ENCODE results near the gene LYRM4.
A peak's percentile ranks its signal among the peaks of the same experiment; 100 is the strongest.

LYRM4 gene

DNA sequence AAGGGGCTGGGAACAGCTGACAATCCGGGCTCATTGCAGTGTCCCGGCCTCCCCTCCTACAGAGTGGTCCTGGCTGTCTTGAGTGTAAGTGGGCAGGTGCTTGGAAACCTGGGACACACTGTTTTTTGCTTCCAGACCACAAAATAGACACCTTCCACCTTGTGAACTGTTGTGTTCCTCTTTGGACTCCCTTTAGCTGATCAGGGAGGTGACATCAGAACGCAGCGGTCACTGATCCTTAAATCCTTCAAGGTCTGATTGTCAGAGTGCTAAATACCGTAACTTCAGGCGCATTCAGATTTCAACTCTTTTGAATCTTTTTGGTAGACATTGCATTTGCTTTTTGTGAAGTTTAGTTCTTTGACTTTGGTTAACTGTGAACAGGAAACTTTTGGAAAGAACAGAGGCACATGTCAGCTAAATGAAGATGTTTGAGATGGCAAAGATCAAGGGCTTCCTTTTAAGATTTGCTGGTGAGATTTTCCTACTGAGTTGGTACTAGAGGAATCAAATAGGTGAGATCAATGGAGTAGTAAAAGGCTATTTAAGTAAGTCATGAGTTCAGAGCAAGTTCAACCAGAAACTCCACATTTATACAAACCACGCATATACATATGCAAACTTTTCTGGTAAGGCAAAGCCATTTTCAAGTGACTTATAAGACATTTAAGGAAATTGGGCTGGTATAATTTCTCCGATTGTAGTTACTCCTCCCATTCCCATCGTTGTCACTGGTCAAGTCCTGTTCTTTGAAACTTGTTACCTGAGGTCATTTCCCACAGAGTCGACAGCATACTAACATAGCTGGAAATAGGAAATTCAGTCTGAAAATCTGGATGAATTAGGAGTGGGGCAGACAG lies 169.3 kb downstream of the LYRM4 start:
- no peak for DNase-seq

DNA sequence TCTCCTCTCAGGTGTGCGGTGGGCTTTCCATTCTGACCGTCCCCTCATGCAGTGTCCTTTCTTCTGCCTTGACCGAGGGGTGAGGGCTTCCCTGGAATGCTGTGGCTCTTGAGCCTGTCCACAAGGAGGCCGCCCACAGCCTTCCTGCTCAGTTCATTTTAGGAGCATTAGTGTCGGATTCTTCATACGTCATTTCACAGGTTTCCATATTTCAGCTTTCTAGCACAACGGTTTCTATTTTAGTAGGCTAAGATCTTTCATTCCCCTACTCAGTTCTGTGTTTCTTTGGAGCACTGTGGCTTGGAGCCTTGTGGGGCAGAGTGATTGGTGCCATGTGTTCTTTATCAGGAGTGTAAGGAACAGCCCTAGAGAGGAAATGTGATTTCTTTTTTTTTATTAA lies 170.1 kb downstream of the LYRM4 start:
- DNase-seq: no peak

DNA sequence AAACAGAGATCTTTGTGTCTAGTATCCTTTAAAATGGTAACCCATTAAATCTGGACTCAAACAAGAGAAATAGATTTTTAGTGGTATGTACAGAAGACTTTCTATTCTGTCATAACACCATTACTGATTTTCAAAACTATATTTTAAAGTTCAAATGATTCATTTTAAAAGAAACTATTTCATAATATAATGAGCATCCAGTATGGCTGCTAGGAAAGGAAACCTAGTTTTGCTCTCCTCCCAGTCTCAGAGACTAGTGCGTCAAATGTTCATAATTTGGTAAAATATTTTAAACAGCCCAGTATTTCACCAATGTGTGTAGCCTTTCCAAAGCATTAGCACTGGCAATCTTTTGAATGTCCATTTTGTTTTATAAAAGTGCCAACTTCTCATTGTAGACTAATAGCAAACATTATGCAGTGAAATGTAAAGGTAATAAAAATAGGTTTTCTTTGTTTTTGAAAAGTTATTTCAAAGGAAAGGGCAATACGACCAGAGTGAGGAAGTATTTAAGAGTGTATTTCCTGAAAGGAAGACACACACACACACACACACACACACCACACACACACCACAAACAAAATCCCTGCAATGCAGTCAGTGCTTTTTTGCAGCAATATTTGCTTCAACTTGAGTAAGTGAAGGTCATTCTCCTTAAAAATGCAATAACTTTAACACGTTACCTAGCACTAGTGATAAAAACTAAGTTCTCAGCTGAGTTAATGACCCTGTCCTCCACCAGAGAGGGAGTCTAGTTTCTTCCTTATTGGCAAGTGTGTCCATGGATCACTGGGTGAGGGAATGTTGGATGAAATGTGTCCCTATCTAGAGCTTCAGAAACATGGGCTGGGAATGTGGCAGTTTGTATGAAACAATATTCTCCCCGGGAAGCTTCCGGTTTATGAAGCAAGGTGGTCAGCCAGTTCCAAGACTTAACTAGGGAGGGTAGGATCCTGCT lies 171.0 kb downstream of the LYRM4 start:
- DNase-seq: no peak

DNA sequence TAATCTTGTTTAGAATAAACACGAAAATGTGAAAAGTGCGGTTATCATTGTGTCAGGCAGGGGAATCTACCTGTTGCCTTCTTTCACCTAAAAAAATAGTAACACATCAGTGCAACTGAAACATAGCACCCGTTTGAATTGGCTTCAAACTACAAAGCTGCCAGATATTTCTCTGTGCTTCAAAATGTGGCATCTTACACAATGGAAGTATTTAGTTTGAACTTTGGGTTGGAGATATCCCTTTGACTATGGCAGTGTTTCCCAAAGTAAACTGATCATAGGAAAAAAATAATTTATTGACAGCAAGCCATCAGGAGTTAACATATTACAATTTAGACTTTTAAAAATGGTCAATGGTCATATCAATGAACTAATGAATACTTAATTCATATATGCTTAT lies 172.0 kb downstream of the LYRM4 start:
- DNase-seq: no peak

DNA sequence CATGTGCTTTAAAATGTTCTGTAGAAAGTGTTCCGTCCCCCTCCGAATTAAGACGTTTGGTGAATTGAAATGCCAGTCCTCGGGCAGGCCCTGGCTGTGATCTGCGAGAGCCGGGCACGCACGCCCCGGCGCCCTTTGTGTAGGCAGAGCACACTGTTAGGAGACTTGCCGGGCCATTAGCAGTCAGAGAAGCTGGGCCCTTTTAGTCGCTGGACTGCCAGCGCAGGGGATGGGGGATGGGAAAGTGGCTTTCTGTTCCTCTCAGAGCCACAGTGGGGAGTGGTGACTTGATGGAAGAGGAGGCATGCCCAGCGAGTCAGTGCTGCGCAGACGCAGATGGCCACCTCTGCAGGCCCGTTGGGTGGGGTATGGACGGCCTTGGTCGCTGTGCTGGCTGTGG lies 173.4 kb downstream of the LYRM4 start:
- no peak for DNase-seq

DNA sequence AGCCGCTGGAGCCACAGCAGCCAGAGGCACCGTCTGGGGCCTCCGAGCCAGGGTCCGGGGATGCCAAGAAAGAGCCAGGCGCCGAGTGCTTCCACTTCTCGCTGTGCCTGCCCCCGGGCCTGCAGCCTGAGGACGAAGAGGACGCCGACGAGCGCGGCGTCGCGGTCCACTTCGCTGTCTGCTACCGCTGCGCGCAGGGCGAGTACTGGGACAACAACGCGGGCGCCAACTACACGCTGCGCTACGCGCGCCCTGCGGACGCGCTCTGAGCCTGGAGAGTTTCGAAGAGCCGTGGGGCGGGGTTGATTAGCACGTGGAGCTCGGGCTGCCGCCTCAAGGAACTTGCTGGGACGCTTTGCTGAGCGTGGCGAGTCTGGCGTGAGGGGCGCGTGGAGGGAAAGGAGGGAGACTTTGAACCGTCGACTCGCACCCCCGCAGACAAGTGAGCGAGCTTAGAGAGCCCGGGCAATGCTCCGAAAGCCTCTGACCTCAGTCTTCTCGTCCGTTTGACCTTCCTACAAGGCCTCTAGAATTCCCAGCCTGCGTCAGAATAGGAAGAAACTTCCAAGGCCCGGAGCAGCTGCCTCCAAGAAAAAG lies 174.4 kb downstream of the LYRM4 start:
- no peak for DNase-seq

DNA sequence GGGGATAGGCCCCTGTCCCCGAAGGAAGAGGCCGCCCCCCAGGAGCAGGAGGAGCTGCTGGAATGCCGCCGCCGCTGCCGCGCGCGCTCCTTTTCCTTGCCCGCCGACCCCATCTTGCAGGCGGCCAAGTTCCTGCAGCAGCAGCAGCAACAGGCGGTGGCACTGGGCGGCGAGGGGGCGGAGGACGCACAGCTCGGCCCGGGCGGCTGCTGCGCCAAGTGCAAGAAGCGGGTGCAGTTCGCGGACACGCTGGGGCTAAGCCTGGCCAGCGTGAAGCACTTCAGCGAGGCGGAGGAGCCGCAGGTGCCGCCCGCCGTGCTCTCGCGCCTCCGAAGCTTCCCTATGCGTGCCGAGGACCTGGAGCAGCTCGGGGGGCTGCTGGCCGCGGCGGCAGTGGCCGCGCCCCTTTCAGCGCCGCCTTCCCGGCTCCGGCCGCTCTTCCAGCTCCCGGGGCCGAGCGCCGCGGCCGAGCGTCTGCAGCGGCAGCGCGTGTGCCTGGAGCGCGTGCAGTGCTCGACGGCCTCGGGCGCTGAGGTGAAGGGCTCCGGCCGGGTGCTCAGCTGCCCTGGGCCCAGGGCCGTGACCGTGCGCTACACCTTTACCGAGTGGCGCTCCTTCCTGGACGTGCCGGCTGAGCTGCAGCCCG lies 175.0 kb downstream of the LYRM4 start:
- DNase-seq: peak; percentile 31

DNA sequence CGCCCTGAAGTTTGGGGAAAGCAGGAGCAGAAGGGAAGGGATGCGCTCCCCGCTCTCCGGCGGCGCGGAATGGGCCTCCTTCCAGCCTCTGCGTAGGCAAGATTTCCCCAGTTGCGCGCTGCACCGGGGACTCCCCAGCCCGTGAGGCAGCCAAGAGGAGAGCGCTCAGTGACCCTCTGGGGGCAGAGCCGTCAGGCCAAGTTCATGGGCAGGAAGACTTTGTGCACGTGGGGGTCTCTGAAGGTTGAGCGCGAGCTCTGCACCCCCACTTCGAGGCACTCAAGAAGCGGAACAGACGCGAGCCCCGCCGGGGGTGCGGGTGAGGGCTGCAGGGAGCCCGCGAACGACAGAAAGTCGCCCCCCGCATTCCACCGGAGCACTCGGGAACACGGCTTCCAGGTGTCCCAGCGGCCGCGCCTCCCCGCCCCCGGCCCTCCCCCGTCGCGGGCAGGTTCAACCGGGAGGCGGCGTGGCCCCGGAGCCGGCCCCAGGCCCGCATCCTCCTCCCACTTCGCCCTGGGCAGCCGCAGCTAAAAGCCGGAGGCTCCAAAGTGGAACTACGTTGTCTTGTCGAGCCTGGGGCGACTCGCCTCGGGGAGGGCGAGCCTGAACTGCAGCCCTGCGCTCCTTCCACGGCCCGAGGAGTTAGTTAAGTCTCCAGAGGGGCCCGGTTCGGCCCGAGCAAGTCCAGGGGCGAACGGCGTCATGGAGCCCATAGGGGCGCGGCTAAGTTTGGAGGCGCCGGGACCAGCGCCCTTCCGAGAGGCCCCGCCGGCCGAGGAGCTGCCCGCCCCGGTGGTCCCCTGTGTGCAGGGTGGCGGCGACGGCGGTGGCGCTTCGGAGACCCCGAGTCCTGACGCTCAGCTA lies 175.7 kb downstream of the LYRM4 start, which contains the start of gene PPP1R3G:
Gene PPP1R3G (plus strand): TSS at position 561 of the 867 bp plus-strand sequence. CDS start 145 bp downstream, at position 706.
- peak; percentile 26 for DNase-seq

DNA sequence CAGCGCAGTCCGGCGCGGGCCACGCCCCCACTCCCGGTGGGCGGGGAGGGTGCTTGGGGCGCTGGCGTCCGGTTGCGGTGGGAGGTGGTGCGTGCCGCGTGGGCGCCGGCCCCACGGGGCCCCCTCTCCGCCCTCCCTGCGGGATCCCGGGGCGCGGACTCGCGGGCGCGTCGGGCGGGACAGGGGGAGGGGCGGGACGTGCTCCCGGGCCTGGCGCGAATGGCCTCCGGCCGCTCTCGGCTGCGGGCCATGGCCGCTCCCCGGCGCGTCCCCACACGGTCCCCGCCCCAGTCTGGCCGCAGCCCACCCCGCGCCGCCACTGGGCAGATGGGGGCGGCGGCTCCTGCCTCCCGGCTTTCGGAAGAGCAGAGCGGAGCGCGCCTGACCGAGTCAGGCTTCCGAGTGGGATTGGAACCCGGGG lies 176.4 kb downstream of the LYRM4 start:
- DNase-seq: no peak

DNA sequence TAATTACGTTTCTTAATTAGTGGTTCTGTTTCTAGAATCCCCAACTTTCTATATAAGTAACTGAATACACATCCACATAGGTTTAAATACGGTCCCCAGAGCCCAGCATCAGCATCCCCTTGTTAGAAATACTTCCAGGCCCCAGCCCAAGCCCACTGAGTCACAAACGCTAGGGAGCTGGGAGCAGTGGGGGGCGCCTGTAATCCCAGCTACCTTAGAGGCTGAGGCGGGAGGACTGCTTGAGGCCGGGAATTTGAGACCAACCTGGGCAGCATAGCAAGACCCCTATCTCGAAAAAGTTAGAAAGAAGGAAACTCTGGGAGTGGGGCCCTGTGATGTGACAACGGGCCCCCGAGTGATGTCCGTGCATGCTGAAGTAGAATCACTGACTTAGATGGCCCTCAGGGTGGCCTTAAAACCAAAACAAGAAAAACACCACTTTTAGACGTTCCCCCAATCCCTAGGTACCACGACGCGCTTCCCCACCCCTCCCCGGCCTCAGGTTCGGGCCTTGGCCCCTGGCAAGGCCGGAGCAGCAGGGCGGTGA lies 176.9 kb downstream of the LYRM4 start:
- no peak for DNase-seq

DNA sequence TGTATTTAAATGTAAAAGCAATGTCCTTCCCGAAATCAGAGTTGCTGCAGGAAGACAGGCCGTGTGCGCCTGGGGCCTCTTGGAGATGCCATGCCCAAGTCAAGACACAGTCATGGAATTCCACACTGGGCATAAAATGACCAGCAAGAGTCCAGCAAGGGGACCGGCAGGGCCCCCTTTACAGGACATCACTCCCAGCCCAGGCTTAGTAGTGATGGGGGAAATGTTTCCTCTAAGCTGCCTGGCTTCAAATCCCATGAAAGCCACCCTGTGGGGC lies 177.5 kb downstream of the LYRM4 start:
- DNase-seq: no peak

DNA sequence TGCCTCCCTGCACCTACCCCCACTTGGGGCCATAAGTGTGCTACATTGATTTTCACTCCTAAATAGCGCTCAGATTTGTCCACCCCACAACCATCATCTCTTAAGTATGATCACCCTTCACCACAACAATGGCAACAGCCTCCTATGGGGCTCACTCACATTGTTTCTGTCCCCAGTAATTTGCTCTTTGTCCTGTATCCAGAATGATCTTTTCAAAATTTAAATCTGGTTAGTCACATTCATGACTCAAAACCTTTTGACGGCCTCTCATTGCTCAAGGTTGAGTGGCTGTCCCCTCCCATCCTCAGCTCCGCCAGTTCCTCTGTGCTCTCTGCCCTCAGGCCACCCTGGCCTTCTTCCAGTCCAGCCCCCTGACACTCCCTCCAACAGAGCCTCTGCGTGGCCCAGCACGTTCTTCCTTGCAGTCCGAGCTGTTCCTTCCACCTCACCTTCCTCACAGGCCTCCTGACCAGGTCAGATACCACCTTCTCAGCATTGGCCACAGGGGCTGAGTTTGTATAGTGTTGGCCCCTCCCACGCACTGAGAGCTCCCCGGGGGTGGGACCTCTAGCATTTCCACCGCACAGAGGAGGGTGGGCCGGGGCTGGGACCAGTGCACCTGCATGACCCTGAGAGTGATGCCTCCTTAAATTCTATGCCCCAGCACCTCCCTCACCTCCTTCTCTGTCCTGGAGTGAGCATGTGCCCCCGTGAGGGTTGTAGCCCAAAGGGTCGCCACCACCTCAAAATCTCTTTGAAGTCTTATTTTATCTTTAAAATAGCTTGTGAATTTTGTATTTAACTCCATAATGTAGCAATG lies 178.1 kb downstream of the LYRM4 start:
- DNase-seq: no peak

DNA sequence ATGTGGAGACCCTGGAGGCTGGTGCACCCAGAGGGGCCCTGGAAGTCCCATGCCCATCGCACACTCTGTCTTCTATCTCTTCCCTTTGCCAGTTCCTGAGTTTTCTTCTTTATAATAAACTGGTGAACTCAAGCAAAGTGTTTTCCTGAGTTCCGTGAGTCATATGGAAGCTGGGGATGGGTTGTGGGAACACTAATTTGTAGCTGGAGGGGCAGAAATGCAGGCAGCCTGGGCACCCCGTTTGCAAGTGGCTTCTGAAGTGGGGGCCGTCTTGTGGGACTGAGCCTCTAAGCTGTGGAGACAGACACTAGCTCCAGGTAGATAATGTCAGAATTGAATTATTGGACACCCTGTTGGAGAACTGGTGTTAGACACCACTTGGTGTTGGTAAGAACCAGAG lies 178.8 kb downstream of the LYRM4 start:
- DNase-seq: no peak

DNA sequence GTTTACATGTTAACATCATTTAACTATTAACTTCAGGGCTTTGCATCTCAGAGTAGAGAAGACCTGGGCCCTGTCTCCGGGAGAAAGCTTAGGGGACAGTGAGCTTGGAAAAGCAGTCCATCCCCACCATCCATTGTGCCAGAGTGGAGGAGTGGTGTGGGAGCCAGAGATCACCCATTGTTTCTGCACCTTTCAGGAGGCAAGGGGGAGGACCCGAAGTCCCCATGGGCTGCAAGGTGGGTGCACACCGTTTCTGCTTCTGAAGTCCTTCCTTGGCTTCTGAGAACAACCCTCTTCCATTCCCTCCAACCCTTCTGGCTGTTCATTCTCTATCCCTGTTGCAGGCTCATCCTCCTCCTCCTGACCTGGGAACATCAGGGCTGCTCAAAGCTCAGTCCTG lies 179.6 kb downstream of the LYRM4 start:
- DNase-seq: no peak

DNA sequence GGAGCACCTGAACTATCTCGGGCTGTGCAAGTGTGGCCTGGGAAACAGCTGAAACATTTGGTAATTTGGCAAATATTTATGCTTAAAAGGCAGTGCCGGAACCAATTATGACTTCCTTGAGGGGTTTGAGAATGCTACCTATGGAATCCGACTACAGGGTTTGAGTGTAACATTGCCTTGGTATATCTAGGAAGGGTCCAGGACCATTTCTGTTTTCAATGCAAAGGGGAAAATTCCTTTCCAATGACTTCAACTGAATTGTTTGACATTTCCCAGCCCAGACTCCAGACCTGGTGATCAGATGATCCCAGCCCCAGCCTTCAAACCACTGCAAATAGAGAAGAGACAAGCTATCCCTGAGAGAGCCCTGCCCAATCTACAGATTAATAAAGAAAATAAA lies 180.2 kb downstream of the LYRM4 start:
- DNase-seq: no peak

DNA sequence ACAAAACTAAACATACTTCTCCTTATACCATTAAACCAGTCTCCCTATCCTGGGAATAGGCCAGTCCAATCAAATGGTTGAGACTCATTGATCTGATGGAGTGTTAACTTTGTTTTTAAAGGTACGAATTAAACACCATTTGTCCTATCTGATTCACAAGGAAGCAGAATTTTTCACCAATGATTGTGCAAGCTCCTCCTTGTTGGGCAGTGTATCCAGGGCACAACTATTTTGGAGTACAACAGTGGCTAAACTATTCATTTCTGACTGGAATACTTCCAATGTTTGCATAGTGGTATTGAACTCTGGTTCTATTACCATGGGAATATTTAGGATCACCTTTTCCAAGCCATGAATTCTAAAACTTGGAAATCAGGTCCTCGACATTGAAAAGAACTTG lies 181.1 kb downstream of the LYRM4 start:
- no peak for DNase-seq

DNA sequence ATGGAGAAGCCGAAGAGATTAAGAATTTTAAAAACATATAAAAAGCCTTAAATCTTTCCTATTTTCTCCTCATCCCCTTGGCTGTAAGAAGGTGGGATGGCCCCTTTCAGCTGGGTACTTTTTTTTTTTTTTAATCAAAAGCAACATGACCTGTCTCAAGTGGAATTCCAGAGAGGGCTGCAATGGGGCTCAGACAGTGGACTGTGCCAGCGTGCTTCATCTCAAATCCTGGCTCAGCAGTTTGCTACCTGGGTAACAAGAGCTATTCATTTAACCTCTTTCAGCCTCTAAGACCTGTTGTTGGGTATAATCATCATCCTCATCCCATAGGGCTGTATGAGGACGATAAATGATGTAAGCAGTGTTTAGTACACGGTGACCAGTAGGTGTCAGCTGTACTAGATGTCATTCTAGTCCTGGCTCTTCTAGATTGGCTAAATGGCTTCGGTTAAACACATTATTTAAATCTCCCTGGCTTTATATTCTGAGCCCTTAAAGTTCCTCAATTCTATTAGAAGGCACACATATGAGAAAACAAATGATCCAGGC lies 182.6 kb downstream of the LYRM4 start:
- no peak for DNase-seq

DNA sequence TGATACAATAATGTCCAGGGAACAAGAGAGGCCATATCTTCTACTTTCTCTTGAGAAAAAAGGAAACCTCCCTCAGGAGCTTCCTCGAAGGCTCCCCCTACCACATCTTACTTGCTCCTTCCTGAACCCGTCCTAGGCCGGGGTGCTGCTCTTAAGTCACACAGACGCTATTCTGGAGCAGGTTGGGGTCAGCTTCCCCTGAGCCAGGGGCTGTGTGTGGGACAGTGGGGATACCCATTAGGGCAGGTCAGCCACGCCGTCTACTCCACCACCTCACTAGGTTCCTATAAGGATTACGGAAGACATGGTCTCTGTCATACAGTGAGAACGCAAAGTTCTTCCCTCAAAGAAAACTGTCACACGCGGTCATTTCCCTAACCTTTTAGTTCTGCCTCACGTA lies 183.8 kb downstream of the LYRM4 start:
- no peak for DNase-seq

DNA sequence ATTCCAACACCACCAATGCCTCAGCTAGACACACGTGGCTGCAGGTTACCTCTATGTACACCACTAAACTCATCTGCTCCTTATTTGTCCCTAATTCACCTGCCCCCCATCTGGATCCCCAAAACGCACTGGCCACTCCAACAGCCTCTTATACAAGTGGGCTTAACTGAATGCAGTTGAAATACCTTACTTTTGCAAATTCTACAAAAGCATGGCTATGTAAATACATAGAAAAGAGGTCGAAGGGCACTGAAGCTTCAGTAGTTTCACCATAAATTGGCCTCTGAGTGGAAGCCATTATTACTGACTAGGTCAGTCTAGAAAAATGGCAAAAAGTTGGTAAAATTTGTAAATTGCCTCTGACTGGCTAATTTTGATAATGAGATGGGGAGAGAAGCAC lies 186.8 kb downstream of the LYRM4 start:
- no peak for DNase-seq

DNA sequence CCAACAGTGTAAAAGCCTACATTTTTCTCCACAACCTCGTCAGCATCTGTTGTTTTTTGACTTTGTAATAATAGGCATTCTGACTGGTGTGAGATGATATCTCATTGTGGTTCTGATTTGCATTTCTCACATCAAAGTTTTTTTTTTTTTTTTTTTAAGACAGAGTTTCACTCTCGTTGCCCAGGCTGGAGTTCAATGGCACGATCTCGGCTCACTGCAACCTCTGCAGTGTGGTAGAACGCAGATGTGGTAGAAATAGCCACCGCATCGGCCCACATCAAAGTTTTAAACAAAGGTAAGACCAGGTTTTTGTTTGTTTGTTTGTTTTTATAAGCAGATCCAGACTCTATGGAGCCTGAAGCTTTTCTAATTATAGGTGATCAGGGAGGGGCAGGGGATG lies 188.3 kb downstream of the LYRM4 start:
- DNase-seq: peak; percentile 23

DNA sequence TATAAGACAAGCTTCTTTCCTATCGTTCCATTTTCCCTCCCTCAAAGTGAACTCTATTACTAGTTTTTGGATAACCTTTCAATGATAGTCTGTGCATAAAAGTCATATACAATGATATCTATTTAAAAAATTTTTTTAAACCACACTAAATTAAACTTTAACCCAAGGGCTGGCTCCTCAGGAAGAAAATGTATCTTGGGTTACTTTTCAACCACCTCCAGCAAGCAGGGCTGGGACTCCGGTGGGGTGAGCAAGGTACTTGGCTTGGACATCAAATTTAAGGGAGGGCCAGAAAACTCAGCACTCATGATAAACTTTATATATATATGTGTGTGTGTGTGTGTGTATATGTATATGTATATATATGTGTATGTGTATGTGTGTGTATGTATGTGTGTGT lies 189.5 kb downstream of the LYRM4 start:
- no peak for DNase-seq

Measured in activated CD4-positive, alpha-beta T cell treated with anti-CD3 and anti-CD28 coated beads for 48 hours (primary cell).